Naive B cell (primary cell): Measurements from ENCODE around the gene GPR21. TPM values are rescaled to one million over a fixed set of nuclear protein-coding genes. Genes with fewer than 3 reads are reported as not detected.

Source experiments
- ATAC-seq, 2 donors: fragments of 150-1000 bp; cut with Tn5 transposase; 2 replicates each; pipeline ENCODE4 v1.10.0; 2021; ENCODE audit warnings: low read depth in 2 of 2, mild to moderate bottlenecking in 2 of 2, moderate library complexity in 2 of 2
- DNase-seq: peaks from one replicate; pipeline ENCODE4 v3.0.0; 2022
- H3K27ac Mint-ChIP-seq, 6 donors: one replicate each; pipeline ENCODE4 v1.8.0; 2020 to 2022; ENCODE audit warnings: mild to moderate bottlenecking in 6 of 6, mixed read lengths in 6 of 6, moderate library complexity in 5 of 6, inconsistent platforms in 2 of 6
- H3K27me3 Mint-ChIP-seq, 3 donors: one replicate each; pipeline ENCODE4 v1.8.0; 2021 to 2022; ENCODE audit warnings: mixed read lengths in 3 of 3, mild to moderate bottlenecking in 1 of 3
- H3K36me3 Mint-ChIP-seq, 2 donors: one replicate each; pipeline ENCODE4 v1.8.0; 2020 to 2022; ENCODE audit warnings: mixed read lengths in 2 of 2, inconsistent platforms in 1 of 2, mild to moderate bottlenecking in 1 of 2
- H3K4me1 Mint-ChIP-seq, 3 donors: one replicate each; pipeline ENCODE4 v1.8.0; 2020 to 2022; ENCODE audit warnings: mixed read lengths in 3 of 3, inconsistent platforms in 1 of 3, mild to moderate bottlenecking in 1 of 3, moderate library complexity in 1 of 3
- H3K4me3 Mint-ChIP-seq, 8 donors: one replicate each; pipeline ENCODE4 v1.8.0; 2020 to 2022; ENCODE audit warnings: mild to moderate bottlenecking in 8 of 8, mixed read lengths in 8 of 8, moderate library complexity in 8 of 8, inconsistent platforms in 2 of 8
- H3K9me3 Mint-ChIP-seq, 7 donors: one replicate each; pipeline ENCODE4 v1.8.0; 2020 to 2022; ENCODE audit warnings: mixed read lengths in 7 of 7, mild to moderate bottlenecking in 5 of 7, inconsistent platforms in 2 of 7, moderate library complexity in 1 of 7
- polyA plus RNA-seq, 6 donors: library from polyadenylated mRNA; unstranded; fragments of 300-500 nt; fragmentation: Illumina TruSeq; gene quantifications; one replicate each; pipeline ENCODE4 v1.2.3, GENCODE V29; 2021; ENCODE audit warnings: low read depth in 6 of 6

GPR21 gene
- polyA plus RNA-seq, 6 donors from 2014 or later = not detected

DNA sequence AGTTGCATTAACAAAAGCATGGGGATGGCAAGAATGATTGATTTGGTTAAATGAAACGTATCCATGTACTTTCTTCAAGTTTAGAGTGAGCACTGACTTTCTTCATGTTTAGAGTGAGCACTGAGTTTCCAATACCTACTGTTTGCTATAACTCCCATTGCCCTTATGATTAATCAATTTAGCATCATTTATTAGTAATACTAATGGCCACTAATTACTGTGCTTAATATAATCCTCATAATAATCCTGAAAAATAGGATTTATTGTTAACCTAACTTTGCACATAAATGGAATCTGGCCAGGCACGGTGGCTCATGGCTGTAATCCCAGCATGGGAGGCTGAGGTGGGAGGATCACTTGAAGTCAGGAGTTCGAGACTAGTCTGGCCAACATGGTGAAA is 22.1 kb upstream of the GPR21 start:
- ATAC-seq = no peak
- no peaks in the 10 kb centered on the region for H3K4me1 Mint-ChIP-seq
- H3K27ac Mint-ChIP-seq = no peak overlapping the region
- DNase-seq = no peak
- H3K36me3 Mint-ChIP-seq = peaks cover 27 to 40% of the 10 kb centered on the region in 2 donors
- peaks cover 0 to 14% (median 4%) of the 10 kb centered on the region in 7 donors for H3K9me3 Mint-ChIP-seq
- no peak overlapping the region for H3K4me3 Mint-ChIP-seq
- no peaks in the 10 kb centered on the region for H3K27me3 Mint-ChIP-seq

DNA sequence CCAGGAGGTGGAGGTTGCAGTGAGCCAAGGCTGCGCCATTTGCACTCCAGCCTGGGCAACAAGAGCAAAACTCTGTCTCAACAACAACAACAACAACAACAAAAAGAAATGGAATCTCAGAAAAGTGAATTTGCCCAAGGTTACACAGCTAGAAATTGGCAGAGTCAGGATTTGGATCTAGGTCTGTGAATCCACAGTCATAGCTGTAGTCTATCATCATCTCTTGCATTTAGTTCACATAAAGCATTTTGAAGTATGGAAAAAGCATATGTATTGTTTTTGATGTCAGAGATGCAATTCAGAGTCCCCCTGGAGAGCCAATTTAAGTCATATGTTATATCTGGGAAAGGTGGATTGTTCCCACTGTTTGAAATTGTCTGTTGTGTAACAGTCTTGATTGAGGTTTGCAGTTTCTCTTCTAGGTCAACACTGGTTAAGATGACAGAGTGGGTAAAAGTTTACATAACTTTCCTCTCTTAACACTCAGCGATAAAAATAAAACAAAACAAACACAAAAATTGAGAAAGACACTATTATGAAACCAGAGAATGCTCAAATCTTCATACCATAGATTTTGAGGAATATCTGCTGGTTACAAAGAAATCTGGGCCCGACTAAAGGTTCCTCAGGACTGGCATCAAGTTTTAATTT is 21.5 kb upstream of the GPR21 start:
- Mint-ChIP-seq H3K27me3 (no peaks in the 10 kb centered on the region), H3K27ac (peak overlapping the region in 1 of 6 donors; percentile 47), H3K4me3 (no peak overlapping the region), H3K9me3 (peaks cover 0 to 14% (median 4%) of the 10 kb centered on the region in 7 donors), H3K36me3 (peaks cover 27 to 40% of the 10 kb centered on the region in 2 donors), H3K4me1 (no peaks in the 10 kb centered on the region)
- no peak for ATAC-seq
- DNase-seq = no peak

DNA sequence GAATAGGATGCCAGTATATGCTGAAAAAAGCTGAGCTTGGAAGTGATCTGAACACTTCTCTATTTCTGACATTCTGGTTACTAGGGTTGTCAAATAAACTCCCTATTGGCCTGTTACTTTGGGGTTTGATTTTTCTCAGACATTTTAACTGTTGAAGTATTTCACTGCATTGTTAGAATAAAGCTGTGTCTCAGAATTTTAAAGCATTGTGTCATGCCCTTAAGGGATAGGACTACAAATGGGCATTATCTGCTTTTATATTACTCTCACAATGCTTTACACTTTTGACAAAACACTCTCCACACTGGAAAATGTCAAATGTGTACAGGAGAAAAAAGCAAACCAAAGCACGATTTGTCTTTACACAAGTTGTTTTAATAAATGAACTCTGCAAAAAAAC is 16.8 kb upstream of the GPR21 start:
- no peaks in the 10 kb centered on the region for H3K4me1 Mint-ChIP-seq
- peaks cover 0 to 14% (median 4%) of the 10 kb centered on the region in 7 donors for H3K9me3 Mint-ChIP-seq
- H3K4me3 Mint-ChIP-seq = no peak overlapping the region
- peaks cover 27 to 28% of the 10 kb centered on the region in 2 donors for H3K36me3 Mint-ChIP-seq
- no peak overlapping the region for H3K27ac Mint-ChIP-seq
- no peaks in the 10 kb centered on the region for H3K27me3 Mint-ChIP-seq
- DNase-seq (no peak), ATAC-seq (no peak)

DNA sequence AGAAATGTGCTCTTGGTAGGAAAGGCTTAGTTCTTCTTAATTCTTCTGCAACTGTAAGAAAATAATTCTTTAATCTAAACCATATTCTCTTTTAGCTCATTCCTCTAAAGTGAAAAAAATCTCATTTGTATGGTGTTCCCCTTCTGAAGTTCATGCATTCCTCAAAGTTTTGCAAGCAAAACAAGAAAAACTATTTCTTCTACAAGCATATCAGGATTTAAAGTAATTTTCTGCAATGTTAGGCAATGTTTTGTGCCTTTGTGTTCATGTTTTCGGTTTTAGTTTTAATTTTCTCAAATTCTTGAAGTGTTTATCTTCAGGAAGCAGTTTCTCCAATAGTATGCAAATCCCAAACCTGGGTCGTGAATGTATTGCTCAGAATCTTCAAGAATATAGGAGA is 12.7 kb upstream of the GPR21 start:
- H3K27ac Mint-ChIP-seq = no peak overlapping the region
- H3K36me3 Mint-ChIP-seq = peaks cover 0 to 6% of the 10 kb centered on the region in 2 donors
- no peak for ATAC-seq
- no peaks in the 10 kb centered on the region for H3K4me1 Mint-ChIP-seq
- DNase-seq = no peak
- no peaks in the 10 kb centered on the region for H3K9me3 Mint-ChIP-seq
- no peak overlapping the region for H3K4me3 Mint-ChIP-seq
- H3K27me3 Mint-ChIP-seq = no peaks in the 10 kb centered on the region

DNA sequence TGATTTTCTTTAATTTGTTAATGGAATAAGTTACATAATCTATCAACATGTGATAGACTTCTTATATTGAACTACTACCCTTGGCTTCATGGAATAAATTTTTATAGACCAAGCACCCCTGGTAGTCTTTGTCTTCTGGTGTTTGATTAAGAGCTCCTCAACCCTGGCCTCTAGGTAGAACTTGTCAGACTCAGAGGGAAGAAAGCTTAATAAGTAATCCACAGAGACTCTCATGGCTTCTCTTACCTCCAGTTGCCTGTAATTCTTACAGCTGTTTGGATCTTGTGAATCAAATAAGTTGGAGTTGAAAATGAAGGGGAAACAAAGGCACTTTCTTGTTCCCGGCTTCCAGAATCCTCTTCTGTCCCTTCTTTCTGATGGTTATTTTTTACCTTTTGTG is 7.0 kb upstream of the GPR21 start:
- Mint-ChIP-seq H3K36me3 (peaks cover 6 to 16% of the 10 kb centered on the region in 2 donors), H3K4me3 (no peak overlapping the region), H3K27ac (peak overlapping the region in 1 of 6 donors; percentile 36), H3K9me3 (no peaks in the 10 kb centered on the region), H3K27me3 (no peaks in the 10 kb centered on the region), H3K4me1 (peaks cover 6 to 19% (median 12%) of the 10 kb centered on the region in 3 donors)
- DNase-seq (no peak), ATAC-seq (no peak)

DNA sequence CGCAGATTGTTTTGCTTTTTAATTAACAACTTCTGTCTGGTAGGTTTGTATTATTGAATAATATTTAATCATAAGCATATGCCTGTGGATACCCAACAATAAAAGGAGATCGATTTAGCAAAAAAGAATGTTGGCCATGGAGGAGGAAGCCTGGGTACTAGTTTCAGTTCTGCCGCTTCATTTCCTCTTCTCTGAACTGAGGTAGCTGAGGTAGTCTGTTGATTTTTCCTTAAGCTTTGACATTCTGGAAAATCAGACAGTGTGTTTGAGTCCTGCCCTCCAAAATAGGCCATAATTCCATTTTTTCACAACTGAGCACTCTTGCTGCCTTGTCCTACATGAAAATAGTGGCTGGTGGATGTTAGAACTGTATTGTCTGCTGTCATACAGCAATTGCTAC is 6.0 kb upstream of the GPR21 start:
- Mint-ChIP-seq H3K4me3 (peak overlapping the region in 1 of 8 donors; percentile 28), H3K36me3 (peaks cover 9 to 16% of the 10 kb centered on the region in 2 donors), H3K27ac (peak overlapping the region in 3 of 6 donors; percentile 36 to 73 (median 45)), H3K27me3 (no peaks in the 10 kb centered on the region), H3K9me3 (no peaks in the 10 kb centered on the region), H3K4me1 (peaks cover 6 to 23% (median 12%) of the 10 kb centered on the region in 3 donors)
- peak; percentile 57 to 71 for ATAC-seq
- DNase-seq = no peak

DNA sequence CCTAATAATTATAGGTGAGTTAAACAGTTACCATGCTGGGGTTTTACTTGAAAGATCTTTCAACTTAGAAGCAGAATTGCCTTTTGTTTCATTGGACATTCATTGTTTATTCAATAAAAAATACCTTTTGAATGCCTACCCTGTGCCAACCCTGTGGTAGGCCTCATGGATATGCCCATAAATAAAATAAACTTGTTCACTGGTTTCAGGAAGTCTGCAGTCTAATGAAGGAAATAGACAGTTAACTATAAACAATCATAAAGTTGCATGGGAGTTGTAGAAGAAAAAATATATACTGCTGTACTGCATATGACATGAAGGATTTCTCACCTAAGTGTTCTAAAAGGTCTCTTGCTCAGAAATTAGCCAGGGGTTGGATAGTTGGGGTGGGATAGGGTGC is 5.3 kb upstream of the GPR21 start:
- peaks cover 12 to 29% (median 16%) of the 10 kb centered on the region in 3 donors for H3K4me1 Mint-ChIP-seq
- no peak for ATAC-seq
- no peak overlapping the region for H3K4me3 Mint-ChIP-seq
- H3K27me3 Mint-ChIP-seq = no peaks in the 10 kb centered on the region
- peaks cover 9 to 11% of the 10 kb centered on the region in 2 donors for H3K36me3 Mint-ChIP-seq
- no peak for DNase-seq
- H3K9me3 Mint-ChIP-seq = no peaks in the 10 kb centered on the region
- peak overlapping the region in 2 of 6 donors; percentile 1 to 87 for H3K27ac Mint-ChIP-seq

DNA sequence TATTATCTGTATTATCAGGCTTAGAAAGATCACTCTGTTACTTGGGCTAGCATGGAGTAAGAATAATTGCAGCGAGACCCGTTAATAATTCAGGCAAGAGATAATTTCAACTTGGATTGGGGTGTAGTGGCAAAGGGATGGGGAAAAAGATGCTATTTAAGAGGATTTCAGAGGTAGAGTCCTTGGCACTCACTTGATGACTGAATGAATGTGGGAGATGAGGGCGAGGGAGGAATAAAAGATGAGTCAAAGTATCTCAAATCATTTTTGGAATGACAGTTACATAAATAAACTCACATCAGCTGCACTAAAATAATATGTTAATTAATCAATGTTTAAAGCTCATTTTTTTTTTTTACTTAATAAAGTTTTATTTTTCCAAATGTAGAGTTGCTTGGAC is 4.5 kb upstream of the GPR21 start:
- Mint-ChIP-seq H3K27ac (no peak overlapping the region), H3K36me3 (peaks cover 9 to 10% of the 10 kb centered on the region in 2 donors), H3K27me3 (no peaks in the 10 kb centered on the region), H3K4me1 (peaks cover 19 to 37% (median 25%) of the 10 kb centered on the region in 3 donors), H3K4me3 (no peak overlapping the region), H3K9me3 (no peaks in the 10 kb centered on the region)
- ATAC-seq (no peak), DNase-seq (no peak)

DNA sequence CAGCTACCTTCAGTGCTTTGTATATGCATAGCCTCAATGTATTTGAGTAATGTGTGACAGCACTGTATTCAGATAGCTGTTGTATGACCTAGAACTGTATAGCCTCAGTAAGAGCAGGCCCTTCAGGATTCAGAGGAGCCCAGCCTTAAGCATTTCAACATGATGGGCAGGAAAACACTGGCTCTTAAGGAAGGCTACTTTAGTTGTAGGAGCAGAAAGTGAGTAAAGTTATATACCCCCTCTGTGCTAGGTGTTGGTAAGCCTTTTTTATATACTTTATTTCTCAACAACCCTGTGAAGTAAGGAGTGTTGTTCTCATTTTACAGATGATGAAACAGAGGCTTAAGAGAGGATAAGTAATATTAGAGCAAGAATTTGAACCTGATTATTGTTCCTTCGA is 1.5 kb upstream of the GPR21 start:
- ATAC-seq (no peak), DNase-seq (no peak)
- Mint-ChIP-seq H3K9me3 (no peaks in the 10 kb centered on the region), H3K27ac (no peak overlapping the region), H3K27me3 (no peaks in the 10 kb centered on the region), H3K4me1 (peaks cover 33 to 55% (median 35%) of the 10 kb centered on the region in 3 donors), H3K36me3 (peaks cover 17 to 18% of the 10 kb centered on the region in 2 donors), H3K4me3 (no peak overlapping the region)

DNA sequence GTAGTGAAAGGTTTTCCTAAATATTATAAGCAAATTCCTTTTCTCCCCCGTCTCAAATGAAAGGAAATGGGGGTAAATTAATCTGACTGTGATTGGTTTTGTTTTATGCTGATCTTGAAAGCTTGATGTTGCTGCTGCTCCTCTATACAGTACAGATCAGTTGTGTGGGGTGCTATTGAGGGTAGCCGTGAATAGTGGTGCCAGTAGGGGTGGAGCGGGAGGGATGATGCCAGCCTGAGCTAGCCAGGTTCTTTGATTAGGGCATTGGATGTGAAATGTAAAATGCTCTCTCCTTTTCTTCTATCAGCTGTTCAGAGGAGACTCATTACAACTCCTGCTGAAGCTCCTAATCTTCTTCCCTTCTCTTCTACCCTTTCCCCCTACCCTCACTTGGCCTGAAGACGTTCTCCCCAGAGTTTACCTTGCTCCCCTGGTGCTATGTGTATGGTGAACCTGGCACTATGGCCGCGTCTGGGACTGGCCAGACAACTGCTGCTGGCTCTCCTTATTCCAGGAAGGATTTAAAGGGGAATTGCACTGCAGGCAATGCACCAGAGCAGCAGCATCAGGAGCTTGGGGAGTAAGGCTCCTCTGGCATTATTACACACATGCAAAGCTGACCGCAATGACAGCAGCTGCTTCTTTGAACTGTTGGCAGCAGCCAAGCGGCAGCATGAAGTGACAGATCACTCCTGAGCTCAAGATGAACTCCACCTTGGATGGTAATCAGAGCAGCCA is 566 bp downstream of the GPR21 start:
- Mint-ChIP-seq H3K36me3 (peaks cover 10 to 17% of the 10 kb centered on the region in 2 donors), H3K27me3 (no peaks in the 10 kb centered on the region), H3K27ac (peak overlapping the region in 3 of 6 donors; percentile 8 to 73 (median 10)), H3K9me3 (no peaks in the 10 kb centered on the region), H3K4me3 (peak overlapping the region in 3 of 8 donors; percentile 5 to 48 (median 26)), H3K4me1 (peaks cover 27 to 43% (median 29%) of the 10 kb centered on the region in 3 donors)
- DNase-seq = no peak
- peak; percentile 59 to 67 for ATAC-seq

DNA sequence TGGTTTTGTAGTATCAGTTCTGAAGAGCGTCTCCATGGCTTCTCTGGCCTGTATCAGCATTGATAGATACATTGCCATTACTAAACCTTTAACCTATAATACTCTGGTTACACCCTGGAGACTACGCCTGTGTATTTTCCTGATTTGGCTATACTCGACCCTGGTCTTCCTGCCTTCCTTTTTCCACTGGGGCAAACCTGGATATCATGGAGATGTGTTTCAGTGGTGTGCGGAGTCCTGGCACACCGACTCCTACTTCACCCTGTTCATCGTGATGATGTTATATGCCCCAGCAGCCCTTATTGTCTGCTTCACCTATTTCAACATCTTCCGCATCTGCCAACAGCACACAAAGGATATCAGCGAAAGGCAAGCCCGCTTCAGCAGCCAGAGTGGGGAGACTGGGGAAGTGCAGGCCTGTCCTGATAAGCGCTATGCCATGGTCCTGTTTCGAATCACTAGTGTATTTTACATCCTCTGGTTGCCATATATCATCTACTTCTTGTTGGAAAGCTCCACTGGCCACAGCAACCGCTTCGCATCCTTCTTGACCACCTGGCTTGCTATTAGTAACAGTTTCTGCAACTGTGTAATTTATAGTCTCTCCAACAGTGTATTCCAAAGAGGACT is 1.5 kb downstream of the GPR21 start:
- DNase-seq = no peak
- Mint-ChIP-seq H3K36me3 (peaks cover 9 to 17% of the 10 kb centered on the region in 2 donors), H3K27ac (peak overlapping the region in 2 of 6 donors; percentile 3 to 72)

DNA sequence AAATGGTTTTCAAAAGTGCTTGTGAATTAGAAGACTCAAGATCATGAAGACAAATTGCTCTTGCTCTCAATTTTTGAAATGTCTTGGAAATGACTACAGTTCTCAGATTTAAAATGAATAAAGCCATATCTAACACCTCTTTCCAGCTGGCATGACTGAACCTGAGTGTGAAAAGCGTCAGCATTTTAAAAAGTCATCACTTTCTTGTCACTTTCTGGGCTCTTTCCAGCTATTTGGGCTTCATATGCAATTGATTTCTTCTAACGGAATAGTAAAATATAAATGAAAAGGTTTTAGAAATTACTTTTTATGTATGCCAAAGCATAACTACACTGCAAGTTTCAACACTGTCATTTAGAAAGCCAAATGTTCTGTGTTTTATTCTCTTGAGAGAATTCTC is 2.3 kb downstream of the GPR21 start:
- Mint-ChIP-seq H3K36me3 (peaks cover 9 to 17% of the 10 kb centered on the region in 2 donors), H3K4me3 (no peak overlapping the region), H3K27ac (no peak overlapping the region), H3K9me3 (no peaks in the 10 kb centered on the region), H3K4me1 (peaks cover 27 to 43% (median 29%) of the 10 kb centered on the region in 3 donors), H3K27me3 (no peaks in the 10 kb centered on the region)
- DNase-seq = no peak
- ATAC-seq = no peak

More for the DNA sequence above, 1.5 kb downstream of the GPR21 start:
- no peaks in the 10 kb centered on the region for H3K27me3 Mint-ChIP-seq
- H3K9me3 Mint-ChIP-seq = no peaks in the 10 kb centered on the region
- peaks cover 27 to 43% (median 29%) of the 10 kb centered on the region in 3 donors for H3K4me1 Mint-ChIP-seq
- peak; percentile 55 to 71 for ATAC-seq
- H3K4me3 Mint-ChIP-seq = peak overlapping the region in 2 of 8 donors; percentile 7 to 34

DNA sequence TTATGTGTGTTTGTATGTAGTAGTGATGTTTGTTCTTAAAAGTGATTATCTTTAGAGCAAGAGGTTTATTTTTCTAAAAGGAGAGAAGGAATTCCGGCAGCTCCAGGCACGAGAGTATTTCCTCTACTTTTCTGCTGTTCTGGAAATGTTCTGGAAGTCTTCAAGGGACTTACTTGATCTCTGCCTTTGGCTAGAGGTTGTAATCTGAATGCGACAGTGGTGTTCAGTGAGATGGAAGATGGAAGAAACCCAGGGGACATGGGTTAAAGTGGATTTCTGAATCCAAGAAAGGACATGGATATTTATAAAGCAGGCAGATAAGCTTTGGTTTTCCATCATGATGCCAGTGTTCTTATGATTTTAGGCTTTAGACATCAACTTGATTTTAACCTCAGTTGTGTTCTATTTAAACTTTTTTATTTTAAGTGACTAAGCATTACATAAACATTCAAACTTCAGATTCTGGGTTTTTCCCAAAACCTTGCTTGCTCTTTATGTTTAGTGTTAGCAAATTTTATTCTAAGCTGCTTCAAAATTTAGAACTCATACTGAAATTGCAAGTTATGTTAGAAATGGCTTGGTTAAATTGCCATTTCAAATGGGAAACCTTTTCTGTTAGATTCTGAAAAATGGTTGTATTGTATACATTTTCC is 3.6 kb downstream of the GPR21 start:
- H3K27ac Mint-ChIP-seq = no peak overlapping the region
- DNase-seq = no peak
- peaks cover 0 to 2% (median 0%) of the 10 kb centered on the region in 7 donors for H3K9me3 Mint-ChIP-seq
- H3K4me1 Mint-ChIP-seq = peaks cover 27 to 33% (median 29%) of the 10 kb centered on the region in 3 donors
- H3K36me3 Mint-ChIP-seq = peaks cover 11 to 19% of the 10 kb centered on the region in 2 donors
- H3K4me3 Mint-ChIP-seq = no peak overlapping the region
- H3K27me3 Mint-ChIP-seq = no peaks in the 10 kb centered on the region
- no peak for ATAC-seq
